Thyroid gland (tissue), 4 donors: ENCODE results near the gene NAT9. TPM values are rescaled to one million over a fixed set of nuclear protein-coding genes. Genes with fewer than 3 reads are reported as not detected.
A peak's percentile ranks its signal among the peaks of the same experiment; 100 is the strongest.

Experiments
- DNase-seq, 2 donors: peaks; one replicate each; pipeline ENCODE4 v3.0.0-alpha.2; 2019
- H3K27ac ChIP-seq, 3 donors: fragments of 200-600 bp; sonication (generic); 1 replicate in 2 of 3; 2 replicates in 1 of 3; pipeline ENCODE4 v1.5.1; 2016 to 2019; ENCODE audit warnings: mild to moderate bottlenecking in 1 of 3, moderate library complexity in 1 of 3
- H3K27me3 ChIP-seq: fragments of 200-600 bp; sonication (generic); one replicate; pipeline ENCODE4 v1.5.1; 2019
- H3K36me3 ChIP-seq, 2 donors: fragments of 200-600 bp; sonication (generic); one replicate each; pipeline ENCODE4 v1.5.1; 2016 to 2019
- H3K4me1 ChIP-seq, 2 donors: fragments of 200-600 bp; sonication (generic); one replicate each; pipeline ENCODE4 v1.5.1; 2017 to 2019
- H3K4me3 ChIP-seq, 3 donors: fragments of 200-600 bp; sonication (generic); replicated peaks in 1 of 3; 1 replicate in 2 of 3; 2 replicates in 1 of 3; pipeline ENCODE4 v1.5.1; 2016; ENCODE audit warnings: mild to moderate bottlenecking in 1 of 3
- H3K9me3 ChIP-seq: fragments of 200-600 bp; sonication (generic); one replicate; pipeline ENCODE4 v1.5.1; 2017
- CTCF ChIP-seq, 6 experiments: fragments of 200-600 bp in 3 of 6; fragments of 450-650 bp in 3 of 6; sonication (generic) in 3 of 6; IDR thresholded peaks; one replicate each; pipeline ENCODE4 v1.5.1; 2016 to 2019; ENCODE audit warnings: antibody characterized with exemption in 6 of 6, mild to moderate bottlenecking in 2 of 6, inconsistent platforms in 1 of 6, moderate library complexity in 1 of 6
- POLR2A ChIP-seq, 2 donors: fragments of 450-650 bp; IDR thresholded peaks; one replicate each; pipeline ENCODE4 v1.6.1; 2017; ENCODE audit warnings: antibody characterized with exemption in 2 of 2, mild to moderate bottlenecking in 2 of 2, moderate library complexity in 1 of 2
- WGBS, 2 donors: methylation state at CpG; one replicate each; pipeline ENCODE4 v1.1.5; 2017; 5-methylcytosine and 5-hydroxymethylcytosine counted together
- intact Hi-C: fragments of 100-400 bp; cut with DNase I; formaldehyde crosslinking; loops from one replicate; pipeline ENCODE4 v1.15.1; 2023
- total RNA-seq, 4 donors: library from RNA; depleted of rRNA; stranded (reverse); fragments of >200 nt; gene quantifications; one replicate each; pipeline ENCODE4 v1.2.3, GENCODE V29; 2016

NAT9 gene
- total RNA-seq, 4 donors from 2014 or later, result 33.1 to 46.5 (median 41.4) TPM

GRCh38 chr17:74815550-74816370 is 39.6 kb upstream of the NAT9 start:
- intact Hi-C loops, result no loop called here
- Histone ChIP-seq H3K27me3 (no peaks in the 10 kb centered on the region), H3K36me3 (no peaks in the 10 kb centered on the region), H3K4me1 (peaks cover 60 to 79% of the 10 kb centered on the region in 2 donors), H3K27ac (peak overlapping the region; percentile 87 to 92 (median 91)), H3K4me3 (no peak overlapping the region), H3K9me3 (no peaks in the 10 kb centered on the region)
- TF ChIP-seq POLR2A (IDR thresholded peaks at IDR 0.05), result no peak
- peak in 2 of 6 experiments; percentile 6 to 18 for TF ChIP-seq CTCF (IDR thresholded peaks at IDR 0.05)
- 24 to 60% methylated on average over 13 of the region's 15 CpGs for WGBS, 2 donors
- peak; percentile 57 to 58 for DNase-seq

GRCh38 chr17:74815067-74815466 is 38.9 kb upstream of the NAT9 start:
- Histone ChIP-seq H3K27me3 (no peaks in the 10 kb centered on the region), H3K9me3 (no peaks in the 10 kb centered on the region), H3K36me3 (no peaks in the 10 kb centered on the region), H3K4me3 (no peak overlapping the region), H3K4me1 (peaks cover 58 to 79% of the 10 kb centered on the region in 2 donors), H3K27ac (peak overlapping the region; percentile 87 to 92 (median 91))
- intact Hi-C loops, result no loop called here
- TF ChIP-seq CTCF (IDR thresholded peaks at IDR 0.05) (no peak), POLR2A (IDR thresholded peaks at IDR 0.05) (no peak)
- peak; percentile 87 to 88 for DNase-seq
- 48 to 52% methylated on average over 7 of the region's 7 CpGs for WGBS, 2 donors

- Histone ChIP-seq H3K36me3 (no peaks in the 10 kb centered on the region), H3K27me3 (no peaks in the 10 kb centered on the region), H3K9me3 (no peaks in the 10 kb centered on the region), H3K4me3 (no peak overlapping the region), H3K4me1 (peaks cover 56 to 77% of the 10 kb centered on the region in 2 donors), H3K27ac (peak overlapping the region; percentile 87 to 92 (median 91))
- peak in 1 of 2 donors; percentile 50 for DNase-seq
- intact Hi-C loops, result no loop called here
- TF ChIP-seq CTCF (IDR thresholded peaks at IDR 0.05), result peak in 2 of 6 experiments; percentile 23 to 26
- no peak for TF ChIP-seq POLR2A (IDR thresholded peaks at IDR 0.05)
- WGBS, 2 donors, result 60 to 63% methylated on average over 5 of the region's 5 CpGs
Measured at GRCh38 chr17:74814453-74814852, 38.3 kb upstream of the NAT9 start.

- DNase-seq, result peak; percentile 91 to 92
- no peaks in the 10 kb centered on the region for H3K9me3 ChIP-seq
- H3K27ac ChIP-seq, result peak overlapping the region; percentile 87 to 92 (median 91)
- 30% methylated on average over 22 to 23 of the region's 23 CpGs for WGBS, 2 donors
- H3K4me1 ChIP-seq, result peaks cover 57 to 77% of the 10 kb centered on the region in 2 donors
- H3K36me3 ChIP-seq, result no peaks in the 10 kb centered on the region
- no peak overlapping the region for H3K4me3 ChIP-seq
- intact Hi-C loops, result no loop called here
- TF ChIP-seq CTCF (IDR thresholded peaks at IDR 0.05), result no peak
- no peak for TF ChIP-seq POLR2A (IDR thresholded peaks at IDR 0.05)
- H3K27me3 ChIP-seq, result no peaks in the 10 kb centered on the region
Measured at GRCh38 chr17:74812109-74813009, 36.2 kb upstream of the NAT9 start.
